ENCODE data around the gene OLAH.

Gene OLAH

DNA sequence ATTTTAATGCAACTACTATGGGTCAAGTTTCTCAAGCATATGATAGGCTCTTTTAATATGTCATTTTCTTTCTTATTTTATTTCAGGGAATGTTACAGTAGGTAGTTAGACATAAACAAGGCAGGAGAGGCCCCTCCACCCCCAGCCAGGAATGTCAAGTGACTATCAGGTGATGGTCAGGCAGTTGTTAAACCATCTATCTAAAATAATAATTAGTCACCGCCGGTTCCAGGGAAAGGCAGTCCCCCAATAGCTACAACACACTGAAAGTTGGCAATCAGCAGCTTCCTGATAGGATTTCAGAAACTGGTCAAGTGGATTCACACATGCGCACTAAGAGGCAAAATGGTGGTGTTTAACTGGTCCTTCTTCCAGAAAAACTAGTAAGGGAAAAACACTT is 9.3 kb downstream of the OLAH start:
- TF ChIP-seq, protein P1, sequence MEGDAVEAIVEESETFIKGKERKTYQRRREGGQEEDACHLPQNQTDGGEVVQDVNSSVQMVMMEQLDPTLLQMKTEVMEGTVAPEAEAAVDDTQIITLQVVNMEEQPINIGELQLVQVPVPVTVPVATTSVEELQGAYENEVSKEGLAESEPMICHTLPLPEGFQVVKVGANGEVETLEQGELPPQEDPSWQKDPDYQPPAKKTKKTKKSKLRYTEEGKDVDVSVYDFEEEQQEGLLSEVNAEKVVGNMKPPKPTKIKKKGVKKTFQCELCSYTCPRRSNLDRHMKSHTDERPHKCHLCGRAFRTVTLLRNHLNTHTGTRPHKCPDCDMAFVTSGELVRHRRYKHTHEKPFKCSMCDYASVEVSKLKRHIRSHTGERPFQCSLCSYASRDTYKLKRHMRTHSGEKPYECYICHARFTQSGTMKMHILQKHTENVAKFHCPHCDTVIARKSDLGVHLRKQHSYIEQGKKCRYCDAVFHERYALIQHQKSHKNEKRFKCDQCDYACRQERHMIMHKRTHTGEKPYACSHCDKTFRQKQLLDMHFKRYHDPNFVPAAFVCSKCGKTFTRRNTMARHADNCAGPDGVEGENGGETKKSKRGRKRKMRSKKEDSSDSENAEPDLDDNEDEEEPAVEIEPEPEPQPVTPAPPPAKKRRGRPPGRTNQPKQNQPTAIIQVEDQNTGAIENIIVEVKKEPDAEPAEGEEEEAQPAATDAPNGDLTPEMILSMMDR (IDR thresholded peaks at IDR 0.05; ENCODE audit: extremely low read depth, missing control alignments) = no peak

GRCh38 chr10:15058689-15059088 is 14.9 kb downstream of the OLAH start:
- no peak for DNase-seq (ENCODE audit: low spot score)
- TF ChIP-seq, protein P1 (IDR thresholded peaks at IDR 0.05; ENCODE audit: extremely low read depth, missing control alignments) = no peak

More for the DNA sequence above, 9.3 kb downstream of the OLAH start:
- no peak for DNase-seq (ENCODE audit: low spot score)

GRCh38 chr10:15059914-15060313 is 16.2 kb downstream of the OLAH start:
- TF ChIP-seq, protein P1 (IDR thresholded peaks at IDR 0.05; ENCODE audit: extremely low read depth, missing control alignments) = no peak
- DNase-seq (ENCODE audit: low spot score) = no peak

DNA sequence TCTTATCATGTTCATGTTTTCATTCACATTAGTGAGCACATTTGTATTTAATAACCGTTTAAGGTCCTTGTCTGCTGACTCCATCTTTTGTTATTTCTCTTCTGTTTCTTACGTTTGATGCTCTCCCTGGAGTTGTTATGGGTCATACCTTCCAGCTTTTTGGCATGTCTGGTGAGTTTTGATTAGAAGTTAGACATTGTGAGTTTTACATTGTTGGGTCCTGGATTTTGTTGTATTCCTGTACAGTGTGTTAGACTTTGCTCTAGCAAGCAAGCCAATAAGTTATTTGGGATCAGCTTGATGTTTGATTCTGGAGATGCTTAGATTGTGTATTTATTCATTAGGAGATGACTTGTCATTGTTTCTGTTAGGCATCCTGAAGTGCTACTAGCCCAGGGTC is 16.9 kb downstream of the OLAH start:
- no peak for DNase-seq (ENCODE audit: low spot score)
- TF ChIP-seq, protein P1 (IDR thresholded peaks at IDR 0.05; ENCODE audit: extremely low read depth, missing control alignments) = no peak

GRCh38 chr10:15067154-15067553 is 23.4 kb downstream of the OLAH start:
- TF ChIP-seq, protein P1 (IDR thresholded peaks at IDR 0.05; ENCODE audit: extremely low read depth, missing control alignments) = no peak
- no peak for DNase-seq (ENCODE audit: low spot score)

- no peak for DNase-seq (ENCODE audit: low spot score)
- TF ChIP-seq, protein P1 (IDR thresholded peaks at IDR 0.05; ENCODE audit: extremely low read depth, missing control alignments) = no peak
These were observed 25.1 kb downstream of the OLAH start for GRCh38 chr10:15068802-15069201.

DNA sequence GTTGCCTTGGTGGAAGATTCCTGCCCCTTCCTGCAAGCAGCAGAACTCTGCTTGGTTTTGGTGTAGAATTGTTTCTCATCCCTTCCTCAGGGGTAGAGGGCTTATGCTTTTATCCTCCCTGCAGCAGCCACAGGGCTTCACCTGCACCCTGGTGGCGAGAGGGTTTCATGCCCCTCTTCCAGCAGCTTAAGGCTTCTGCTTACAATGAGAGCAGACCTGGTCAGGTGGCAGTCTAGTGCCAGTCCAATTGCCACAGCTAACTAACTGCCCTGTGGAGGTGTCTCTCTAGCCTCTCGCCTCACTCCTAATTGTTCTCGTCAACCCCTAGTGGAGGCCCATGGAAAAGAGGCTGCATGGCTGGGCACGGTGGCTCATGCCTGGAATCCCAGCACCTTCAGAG is 25.5 kb downstream of the OLAH start:
- TF ChIP-seq, protein P1 (IDR thresholded peaks at IDR 0.05; ENCODE audit: extremely low read depth, missing control alignments) = no peak

More for the DNA sequence above, 25.5 kb downstream of the OLAH start:
- no peak for DNase-seq (ENCODE audit: low spot score)

Measured in GM20000 (cell line).